Stimulated activated CD4-positive, alpha-beta T cell treated with anti-CD3 and anti-CD28 coated beads, Interleukin-1b, Interleukin-23, amount 100 ng/mL, for 4 hours (primary cell): ENCODE measurements around the gene DOHH.

Source experiments
- DNase-seq, 2 donors: peaks; one replicate each; pipeline ENCODE4 v3.0.0-alpha.2; 2020; ENCODE audit warnings: low read depth in 2 of 2

Gene DOHH

DNA sequence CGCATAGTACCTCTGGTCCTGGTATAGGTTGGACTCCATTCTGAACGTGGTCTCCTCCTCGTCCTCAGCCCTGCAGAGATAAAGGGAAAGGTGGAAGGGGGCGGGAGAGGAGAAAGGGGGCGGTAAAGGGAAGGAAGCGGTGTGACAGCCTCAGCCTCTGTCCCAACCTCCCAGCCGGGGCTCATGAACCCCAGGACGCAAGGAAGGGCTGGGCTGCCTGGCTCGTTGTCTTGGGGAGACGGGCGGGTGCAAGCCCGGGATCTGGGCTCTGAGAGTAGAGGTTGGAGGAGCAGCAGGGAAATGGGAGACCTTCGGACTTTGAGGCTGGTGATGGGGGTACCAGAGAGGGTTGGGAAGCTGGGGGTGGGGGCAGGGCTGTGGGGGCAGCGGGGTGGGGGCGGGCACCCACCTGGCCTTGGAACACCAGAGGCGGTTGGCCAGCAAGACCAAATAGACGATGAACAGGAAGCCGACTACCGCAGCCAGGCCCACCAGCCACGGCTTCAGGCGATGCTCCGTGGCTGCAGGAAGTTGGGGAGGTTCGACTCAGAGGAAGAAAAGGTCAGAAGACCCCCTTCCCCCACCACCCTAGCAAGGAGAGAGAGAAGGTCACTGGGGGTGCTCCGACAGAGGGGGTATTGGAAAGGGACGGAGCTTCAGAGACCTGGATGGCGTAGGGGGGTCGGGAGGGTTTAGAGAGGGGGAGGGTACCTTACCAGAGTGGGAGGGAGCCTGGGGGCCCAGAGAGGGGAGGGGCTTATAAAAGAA lies 21.9 kb downstream of the DOHH start:
- DNase-seq = no peak

GRCh38 chr19:3477951-3478350 lies 22.5 kb downstream of the DOHH start:
- DNase-seq = no peak

- no peak for DNase-seq
These were observed 23.0 kb downstream of the DOHH start for GRCh38 chr19:3477506-3477905.

DNA sequence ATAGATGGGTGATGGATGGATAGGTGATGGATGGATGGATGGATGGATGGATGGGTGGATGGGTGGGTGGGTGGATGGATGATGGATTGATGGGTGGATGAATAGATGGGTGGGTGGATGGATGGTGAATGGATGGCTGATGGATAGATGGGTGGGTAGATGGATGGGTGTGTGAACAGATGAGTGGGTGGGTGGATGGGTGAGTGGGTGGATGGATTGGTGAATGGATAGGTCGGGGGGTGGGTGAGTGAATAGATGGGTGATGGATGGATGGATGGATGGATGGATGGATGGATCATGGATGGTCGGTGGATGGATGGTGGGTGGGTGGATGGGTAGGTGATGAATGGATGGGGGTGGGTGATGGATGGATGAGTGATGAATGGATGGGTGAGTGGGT lies 23.6 kb downstream of the DOHH start:
- DNase-seq = no peak

GRCh38 chr19:3475449-3475848 lies 25.0 kb downstream of the DOHH start:
- no peak for DNase-seq

DNA sequence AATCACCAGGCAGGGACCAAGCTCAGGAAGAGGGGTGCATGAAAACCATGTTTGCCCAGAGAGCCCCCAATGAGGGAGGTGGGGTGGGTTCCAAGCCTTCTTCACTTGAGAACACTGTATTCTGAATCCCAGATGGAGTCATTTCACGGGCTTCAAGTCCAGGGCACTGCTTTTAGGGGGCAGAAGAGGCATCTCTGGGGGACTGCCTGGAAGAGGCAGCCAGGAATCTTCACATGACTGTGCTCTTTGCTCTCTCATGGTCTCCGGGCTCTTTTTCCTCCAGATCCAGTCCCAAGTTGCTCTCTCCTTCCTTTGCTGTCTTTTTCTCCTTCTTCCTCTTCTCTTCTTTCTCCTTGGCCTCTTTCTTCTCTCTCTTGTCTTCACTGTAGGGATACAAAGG lies 25.9 kb downstream of the DOHH start:
- DNase-seq = no peak

GRCh38 chr19:3474010-3474409 lies 26.5 kb downstream of the DOHH start:
- no peak for DNase-seq

DNA sequence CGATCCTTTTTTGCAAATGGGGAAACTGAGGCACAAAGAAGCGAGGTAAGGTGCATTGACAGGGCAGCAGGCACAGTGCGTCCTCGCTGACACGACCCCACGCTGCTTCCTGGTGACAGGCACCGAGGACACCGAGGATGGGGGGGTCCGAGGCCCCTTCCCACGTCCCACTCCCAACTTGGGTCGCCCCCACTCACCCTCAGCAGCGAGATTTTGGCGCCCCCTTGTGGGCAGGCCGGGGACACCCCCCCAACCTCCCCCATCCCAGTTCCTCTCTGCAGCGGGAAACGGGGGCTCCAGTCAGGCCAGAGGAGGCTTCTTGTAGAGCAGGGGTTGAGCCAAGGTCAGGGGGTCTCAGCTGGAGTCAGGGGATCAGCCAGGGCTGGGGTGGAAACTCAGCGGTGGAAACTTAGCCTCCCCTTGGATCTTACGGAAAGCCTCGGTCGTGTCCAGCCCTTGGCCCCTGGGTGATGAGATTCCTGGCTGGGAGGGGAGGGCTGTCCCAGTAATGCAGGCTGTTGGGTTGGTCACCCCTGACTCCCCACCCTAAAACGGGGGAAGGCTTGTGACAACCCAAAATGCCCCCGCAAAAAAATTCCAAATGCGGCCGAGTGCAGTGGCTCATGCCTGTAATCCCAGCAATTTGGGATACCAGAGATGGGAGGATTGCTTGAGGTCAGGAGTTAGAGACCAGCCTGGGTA lies 28.4 kb downstream of the DOHH start:
- peak; percentile 22 to 42 for DNase-seq

- no peak for DNase-seq
These were observed 29.9 kb downstream of the DOHH start for GRCh38 chr19:3470500-3471128.

DNA sequence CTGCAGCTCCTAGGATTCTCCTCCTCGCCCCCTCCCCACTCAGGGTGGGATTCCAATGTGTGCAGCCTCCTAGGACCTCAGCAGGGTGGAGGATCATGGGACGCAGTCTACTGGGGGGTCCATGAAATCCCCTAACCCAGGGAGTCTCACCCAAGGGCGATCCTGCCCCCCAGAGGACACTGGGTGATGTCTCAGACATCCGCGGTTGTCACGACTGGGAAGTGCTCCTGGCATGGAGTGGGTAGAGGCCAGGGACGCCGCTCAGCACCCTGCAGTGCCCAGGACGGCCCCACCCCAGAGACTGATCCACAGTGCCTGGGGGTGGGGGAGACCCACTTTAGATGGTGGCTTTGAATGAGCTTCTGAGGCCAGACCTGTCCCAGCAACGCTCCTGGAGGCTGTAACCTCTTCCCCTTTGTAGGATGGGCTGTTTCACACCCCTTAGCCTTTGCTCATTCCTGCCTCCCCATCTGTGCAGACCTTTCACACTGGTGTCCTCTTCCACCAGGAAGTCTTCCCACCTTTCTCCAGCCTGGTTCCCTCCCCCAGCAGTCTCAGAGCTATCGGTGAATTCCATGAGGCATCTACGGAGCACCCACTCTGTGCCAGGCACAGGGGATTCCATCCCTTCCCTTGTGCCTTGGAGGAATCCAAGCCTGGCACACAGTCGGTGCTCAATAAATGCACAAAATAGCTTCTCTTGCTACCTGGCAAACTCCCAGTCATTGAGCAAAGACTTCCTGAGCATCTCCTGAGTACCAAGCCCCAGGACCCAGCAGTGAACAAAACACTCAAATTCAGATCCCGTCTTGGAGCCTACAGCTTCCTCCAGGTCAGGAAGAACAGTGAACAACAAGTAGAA lies 30.6 kb downstream of the DOHH start:
- no peak for DNase-seq

DNA sequence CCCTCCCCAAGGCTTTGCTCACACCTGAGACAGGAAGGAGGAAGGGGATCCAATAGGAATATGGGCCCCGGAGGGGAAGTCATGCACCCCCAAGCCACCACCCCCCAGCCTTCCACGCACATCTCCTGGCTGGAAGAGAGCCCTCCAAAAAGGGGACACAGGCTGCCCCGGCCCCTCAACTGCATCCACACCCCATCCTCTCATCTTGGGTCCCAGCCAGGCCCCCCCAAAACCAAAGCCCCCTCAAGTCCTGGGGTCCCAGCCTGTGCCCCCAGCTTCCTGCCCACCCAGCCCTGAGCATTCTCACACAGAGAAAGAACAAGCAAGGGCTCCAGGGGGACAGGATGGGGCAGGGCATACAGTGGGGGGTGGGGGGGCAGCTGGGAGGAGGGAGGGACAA lies 32.3 kb downstream of the DOHH start:
- DNase-seq = no peak

DNA sequence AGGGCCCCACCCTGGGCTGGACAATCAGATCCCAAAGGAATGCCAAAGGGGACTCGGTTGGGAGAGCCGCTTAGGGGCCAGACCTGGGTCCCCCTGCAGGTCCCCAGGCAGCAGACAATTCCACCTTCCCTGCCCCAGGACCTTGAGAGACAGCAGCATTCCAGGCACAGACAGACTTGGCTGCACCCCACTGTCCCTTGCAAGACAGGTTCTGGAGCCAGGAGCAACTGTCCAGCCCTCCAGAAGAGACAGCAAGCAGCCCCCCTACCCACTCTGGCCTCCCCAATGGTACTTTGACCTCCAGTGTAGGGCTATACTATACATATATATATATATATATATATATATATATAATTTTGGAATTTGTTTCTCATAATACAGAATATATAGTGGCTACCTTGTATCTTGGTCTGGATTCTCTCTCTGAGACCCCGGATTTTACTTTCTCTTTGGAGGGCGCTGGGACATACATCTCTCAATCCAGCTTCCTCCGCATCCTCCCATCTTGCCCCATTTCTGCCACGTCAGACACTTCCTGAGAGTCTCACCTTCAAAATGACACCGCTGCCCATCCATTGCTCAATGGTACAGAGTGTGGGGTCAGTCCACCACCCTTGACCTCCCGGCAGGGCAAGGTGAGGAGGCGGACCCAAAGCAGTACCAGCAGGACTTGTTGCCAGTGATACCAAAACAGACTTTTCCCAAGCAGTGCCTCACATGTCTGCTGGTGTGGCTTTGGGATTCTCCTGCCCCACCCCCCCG lies 32.9 kb downstream of the DOHH start:
- no peak for DNase-seq

- DNase-seq = no peak
These were observed 33.8 kb downstream of the DOHH start for GRCh38 chr19:3466635-3467034.

DNA sequence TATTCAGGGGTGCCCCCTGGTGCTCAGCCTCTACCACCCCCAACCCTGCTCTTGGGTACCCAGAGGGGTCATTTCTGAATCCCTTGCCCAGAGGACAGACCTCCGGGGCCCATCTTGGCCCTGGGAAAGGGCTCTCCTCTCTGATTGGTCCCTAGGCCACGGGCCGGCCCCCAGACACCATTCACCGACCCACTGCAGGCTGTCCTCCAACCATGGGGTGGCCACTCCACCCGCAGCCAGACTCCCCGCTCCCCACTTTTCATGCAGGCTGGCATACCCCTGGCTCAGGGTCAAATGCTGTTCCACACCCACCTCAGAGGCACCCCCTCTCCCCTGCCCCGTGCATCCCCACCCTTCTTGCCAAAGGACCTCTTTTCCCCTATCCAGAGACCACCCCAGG lies 34.9 kb downstream of the DOHH start:
- DNase-seq = no peak

GRCh38 chr19:3464587-3465235 lies 35.8 kb downstream of the DOHH start:
- no peak for DNase-seq

GRCh38 chr19:3463714-3464586 lies 36.5 kb downstream of the DOHH start:
- DNase-seq = no peak

DNA sequence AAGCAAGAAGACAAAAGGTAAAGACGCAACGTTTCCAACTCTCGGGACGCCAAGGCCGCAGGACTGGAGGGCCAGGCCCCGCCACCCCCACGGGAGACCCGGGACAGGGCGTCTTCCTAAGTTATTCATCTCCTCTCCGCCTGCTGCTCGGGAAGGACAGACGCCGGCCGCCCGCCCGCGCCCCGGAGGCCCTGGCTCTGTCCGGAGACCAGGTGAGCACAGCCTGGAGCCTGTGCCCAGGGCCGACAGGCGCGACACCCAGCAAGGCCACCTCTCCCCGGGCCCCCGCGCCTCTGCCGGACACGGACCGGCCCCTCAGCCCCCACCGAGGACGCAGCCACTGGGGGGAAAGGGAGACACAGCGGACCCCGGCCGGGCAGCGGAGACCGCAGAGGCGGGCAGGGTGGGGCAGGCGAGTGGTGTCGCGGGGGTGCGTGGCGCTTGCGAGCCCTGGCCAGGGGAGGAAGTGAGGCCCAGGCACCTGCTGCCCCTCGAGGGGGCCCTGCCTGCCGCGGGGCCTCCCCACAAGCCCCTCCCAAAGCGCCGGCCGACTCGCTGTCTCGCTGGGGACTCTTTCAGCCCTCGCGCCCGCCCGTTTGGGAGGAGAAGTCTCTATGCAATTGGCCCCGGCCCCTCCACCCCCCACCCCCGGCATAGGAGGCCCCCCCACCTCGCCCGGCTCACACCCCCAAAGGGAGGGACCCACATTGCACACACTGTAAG lies 37.3 kb downstream of the DOHH start:
- no peak for DNase-seq

DNA sequence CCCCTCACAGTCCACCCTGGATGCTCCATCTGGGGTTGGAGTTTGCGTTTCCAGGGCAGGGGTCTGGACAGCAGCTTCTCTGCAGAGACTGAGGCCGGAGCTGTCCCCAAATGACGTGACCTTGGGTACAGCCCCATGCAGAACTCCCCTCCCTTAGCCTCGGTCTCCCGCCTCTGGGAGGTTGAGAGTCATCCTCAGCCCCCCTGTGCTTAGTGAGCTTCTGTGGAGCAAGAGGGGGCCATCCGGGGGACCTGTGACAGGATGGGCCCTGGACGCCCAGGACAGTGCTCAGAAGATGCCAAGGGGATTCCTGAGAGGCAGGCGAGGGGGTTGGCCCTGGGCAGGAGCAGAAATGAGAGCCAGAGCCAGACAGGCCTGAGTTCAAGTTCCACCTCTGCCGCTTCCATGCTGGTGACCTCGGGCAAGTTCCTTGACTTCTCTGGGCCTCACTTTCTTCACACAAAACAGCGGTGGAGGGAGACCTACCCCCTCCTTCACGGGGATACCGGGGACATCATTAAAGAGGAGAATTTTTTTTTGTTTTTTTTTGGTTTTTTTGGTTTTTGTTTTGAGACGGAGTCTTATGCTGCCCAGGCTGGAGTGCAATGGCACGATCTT lies 40.4 kb downstream of the DOHH start:
- no peak for DNase-seq
